HG02678 (cell line): ENCODE results near the gene C2orf68.
A peak's percentile ranks its signal among the peaks of the same experiment; 100 is the strongest.
"Not testable (repeated sequence)": the region's sequence is repeated elsewhere in the genome, so short reads cannot be mapped to it uniquely, and the experiment has no call there.

Experiments used
- ATAC-seq: cut with Tn5 transposase; IDR thresholded peaks from one replicate; pipeline ENCODE4 v1.9.1; 2021; ENCODE audit warnings: mild to moderate bottlenecking, moderate library complexity; ENCODE audit not compliant: unreplicated experiment

The C2orf68 gene

DNA sequence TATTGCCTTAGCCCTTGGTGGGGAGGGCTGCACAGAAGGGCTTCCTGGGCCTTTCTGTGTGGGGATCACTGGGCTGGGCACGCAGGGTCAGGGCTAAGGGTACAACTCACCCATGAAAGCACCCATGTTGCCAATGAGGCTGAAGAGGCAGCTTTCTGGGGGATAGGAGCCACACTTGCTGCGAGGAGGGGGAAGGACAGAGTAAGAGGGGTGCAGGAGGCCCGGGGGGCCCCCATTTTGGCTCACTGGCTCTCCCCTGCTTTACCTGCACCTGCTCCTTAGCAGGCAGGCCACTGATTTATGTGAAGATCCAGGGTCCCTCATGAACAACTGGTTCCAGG is 11.7 kb downstream of the C2orf68 start:
- no peak for ATAC-seq

DNA sequence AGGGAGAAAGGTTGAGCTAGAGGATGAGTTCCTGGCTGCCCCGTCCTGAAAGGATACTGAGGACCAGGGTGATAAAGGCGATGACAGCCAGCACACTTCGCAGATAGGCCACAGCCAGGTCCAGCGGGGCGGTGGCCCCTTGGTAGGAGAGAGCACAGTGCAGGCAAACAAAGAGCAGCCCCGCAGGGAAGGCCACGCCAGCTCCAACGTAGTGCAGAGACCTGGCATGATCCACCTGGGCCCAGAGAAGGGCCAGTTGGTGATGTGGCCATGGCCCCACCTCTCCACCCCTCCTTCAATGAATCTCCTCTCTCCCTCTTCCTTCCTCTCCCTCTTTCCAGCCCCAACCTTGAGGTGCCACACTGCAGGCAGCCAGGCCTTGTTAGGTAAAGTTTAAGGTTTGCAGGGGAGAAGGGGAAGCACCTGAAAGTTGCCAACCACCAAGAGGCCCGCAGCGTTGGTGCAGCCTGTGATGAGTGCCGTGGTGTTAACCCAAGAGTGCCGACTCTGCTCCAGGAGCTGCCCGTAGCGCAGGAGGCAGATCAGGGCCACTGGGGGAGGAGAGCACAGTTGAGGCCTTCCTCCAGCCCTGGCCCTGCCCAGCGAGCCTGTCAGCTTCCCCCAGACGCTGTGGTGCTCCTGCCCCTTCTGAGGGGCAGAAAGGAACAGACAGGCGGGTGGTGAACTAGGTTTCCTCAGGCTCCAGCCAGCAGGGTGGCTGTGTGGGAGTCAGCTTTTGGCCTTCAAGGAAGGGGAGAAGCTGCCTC is 12.2 kb downstream of the C2orf68 start:
- ATAC-seq: no peak

- ATAC-seq: no peak
Measured at GRCh38 chr2:85598594-85599340, 13.1 kb downstream of the C2orf68 start.

GRCh38 chr2:85597241-85597640 is 14.6 kb downstream of the C2orf68 start:
- ATAC-seq: no peak

DNA sequence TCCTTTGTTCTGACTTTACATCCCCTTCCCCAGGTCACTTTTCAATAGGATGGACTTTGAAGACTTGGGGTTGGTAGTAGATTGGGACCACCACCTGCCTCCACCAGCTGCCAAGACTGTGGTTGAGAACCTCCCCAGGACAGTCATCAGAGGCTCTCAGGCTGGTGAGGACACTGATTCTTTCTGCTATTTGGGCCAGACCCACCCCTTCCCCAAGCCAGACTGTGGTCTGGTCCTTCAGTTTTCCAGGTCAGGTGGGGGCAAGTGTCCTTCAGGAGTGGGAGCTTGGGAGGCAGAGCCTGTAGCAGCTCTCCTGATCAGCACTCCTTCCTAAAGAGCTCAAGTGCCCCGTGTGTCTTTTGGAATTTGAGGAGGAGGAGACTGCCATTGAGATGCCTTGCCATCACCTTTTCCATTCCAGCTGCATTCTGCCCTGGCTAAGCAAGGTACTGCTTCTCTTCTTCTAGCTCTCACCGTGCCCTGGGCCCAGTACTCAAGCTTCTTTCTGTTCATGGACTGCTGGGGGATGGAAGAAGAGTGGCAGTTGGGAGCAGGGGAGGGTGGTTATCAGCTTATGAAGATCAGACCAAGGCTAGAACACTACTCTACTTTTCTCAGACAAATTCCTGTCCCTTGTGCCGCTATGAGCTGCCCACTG is 15.3 kb downstream of the C2orf68 start:
- no peak for ATAC-seq

DNA sequence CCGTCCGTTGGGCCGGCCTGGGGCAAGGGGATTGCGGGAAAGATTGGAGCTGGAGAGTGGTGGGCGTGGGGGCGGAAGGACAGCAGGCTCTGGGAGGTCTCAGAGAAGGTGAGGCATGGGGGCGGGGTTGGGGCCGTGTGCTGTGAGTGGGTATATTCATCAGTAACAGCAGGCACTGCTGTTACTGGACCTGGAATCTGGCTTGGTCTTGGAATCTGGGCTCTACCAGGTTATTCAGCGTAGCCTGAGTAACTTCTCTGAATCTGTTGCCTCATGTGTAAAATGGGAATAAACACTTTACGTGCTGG is 15.9 kb downstream of the C2orf68 start:
- ATAC-seq: no peak

DNA sequence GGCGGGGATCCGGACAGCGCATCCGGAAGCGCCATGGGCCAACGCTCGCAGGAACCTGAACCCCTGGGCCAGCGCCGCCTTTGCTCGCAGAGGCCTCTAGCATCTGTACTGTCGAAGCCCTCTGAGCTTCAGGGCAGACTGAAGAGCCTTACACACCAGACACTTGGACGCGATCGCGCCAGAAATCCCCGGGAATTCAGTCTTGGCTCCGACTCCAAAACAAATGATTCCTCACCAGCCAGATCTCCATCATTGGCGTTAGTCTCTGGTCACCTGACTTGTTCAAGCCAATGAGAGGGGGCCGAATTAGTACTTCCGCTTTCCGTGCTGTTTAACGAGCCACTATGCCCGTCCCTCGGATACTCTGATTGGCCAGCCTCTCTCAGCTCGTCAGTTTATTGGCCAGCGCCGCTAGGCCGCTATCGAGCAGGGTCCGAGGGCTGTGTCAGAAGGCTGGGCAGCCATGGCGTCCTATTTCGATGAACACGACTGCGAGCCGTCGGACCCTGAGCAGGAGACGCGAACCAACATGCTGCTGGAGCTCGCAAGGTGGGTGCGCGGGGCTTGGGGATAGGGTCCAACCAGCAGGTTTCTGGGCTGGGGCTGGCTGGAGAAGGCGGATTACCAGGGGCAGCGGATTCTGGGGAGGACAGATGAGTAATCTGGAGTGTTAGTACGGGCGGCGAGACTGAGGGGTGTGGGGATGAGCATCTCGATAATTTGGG is 16.4 kb downstream of the C2orf68 start, which contains the start of gene RNF181:
Gene RNF181 (plus strand): TSS at position 445 of the 725 bp plus-strand sequence. CDS start 19 bp downstream, at position 464.
- peak; percentile 99 for ATAC-seq

DNA sequence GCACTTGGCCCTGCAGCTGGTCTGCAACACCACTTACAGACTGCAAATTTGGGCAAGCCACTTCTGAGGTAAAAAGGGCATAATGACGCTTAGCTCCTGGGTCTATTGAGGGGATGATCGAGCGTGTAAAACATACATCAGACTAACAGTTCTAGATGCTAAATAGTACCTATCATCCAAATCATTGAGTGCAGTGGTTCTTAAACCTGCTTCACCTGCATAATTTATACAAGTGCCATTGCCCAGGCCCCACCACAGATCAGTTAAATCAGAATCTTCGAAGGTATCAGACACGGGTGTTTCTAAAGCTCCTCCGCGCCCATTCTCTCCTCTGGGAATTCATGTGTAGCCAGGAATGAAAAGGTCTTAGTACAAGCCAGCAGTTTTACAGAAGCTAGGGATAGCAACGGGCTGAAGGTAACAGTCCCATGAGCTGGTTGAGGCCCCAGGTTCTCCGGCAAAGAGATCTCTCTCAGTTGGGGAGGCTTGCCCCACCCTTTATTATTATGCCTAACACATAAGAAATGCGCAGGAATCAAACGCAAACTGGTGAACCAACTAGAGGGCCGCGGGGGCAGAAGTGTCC is 17.1 kb downstream of the C2orf68 start:
- ATAC-seq: no peak

DNA sequence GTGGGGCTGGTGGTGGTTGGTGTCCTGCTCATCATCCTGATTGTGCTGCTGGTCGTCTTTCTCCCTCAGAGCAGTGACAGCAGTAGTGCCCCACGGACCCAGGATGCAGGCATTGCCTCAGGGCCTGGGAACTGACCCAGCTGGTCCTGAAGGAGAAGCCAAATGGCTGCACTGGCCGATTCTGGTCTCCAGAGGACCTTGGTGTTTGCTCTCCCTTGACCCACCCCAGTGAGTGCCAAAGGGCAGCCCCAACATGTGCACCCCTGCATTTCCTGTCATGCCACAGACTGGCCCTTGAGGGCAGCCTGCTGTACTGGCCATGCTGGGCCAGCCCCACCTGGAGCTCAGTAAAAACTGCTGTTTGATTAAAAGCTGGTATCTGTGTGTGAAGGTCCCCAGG is 18.8 kb downstream of the C2orf68 start:
- no peak for ATAC-seq

DNA sequence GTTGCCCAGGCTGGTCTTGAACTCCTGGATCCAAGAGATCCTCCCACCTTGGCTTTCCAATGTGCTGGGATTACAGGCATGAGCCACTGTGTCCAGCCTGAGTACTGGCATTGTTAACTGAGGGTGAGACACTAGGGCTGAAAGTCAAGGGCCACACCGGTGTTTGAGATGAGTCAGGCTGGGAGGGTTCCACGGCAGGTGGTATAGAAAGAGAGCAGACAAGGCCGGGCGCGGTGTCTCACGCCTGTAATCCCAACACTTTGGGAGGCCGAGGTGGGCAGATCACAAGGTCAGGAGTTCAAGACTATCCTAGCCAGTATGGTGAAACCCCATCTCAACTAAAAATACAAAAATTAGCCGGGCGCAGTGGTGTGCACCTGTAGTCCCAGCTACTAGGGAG is 19.6 kb downstream of the C2orf68 start:
- not testable (repeated sequence) for ATAC-seq

DNA sequence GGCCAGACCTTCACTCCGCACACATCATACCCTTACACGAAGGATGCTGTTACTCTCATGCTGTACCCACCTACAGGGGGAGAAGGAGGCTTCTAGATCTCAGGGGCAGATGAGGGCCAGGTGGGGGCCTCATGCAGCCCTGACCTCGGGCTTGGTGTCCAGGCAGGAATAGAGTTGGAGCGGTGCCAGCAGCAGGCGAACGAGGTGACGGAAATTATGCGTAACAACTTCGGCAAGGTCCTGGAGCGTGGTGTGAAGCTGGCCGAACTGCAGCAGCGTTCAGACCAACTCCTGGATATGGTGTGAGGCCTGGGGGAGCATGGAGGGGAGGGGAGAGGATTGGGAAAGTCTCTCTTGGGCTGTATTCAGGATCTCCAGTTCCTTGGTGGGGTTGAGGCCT is 20.3 kb downstream of the C2orf68 start:
- no peak for ATAC-seq

DNA sequence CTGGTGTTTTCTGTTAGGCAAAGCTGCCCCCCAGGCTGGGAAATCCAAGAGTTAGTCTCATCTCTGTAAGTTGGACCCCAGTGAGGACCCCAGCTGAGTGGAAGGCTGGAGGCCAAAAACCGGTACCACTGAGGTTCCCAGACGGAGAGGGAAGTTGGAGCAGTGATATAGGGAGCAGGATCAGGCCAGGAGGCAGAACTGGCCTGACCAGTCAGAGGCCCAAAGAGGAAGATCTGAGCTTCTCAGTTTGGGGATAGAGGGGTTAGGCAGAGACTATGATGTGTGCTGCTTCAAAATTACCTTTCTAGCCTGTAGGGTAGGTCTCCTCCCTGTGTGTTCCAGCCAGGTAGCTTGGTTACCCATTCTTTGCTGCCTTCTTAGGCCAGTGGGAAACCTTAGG is 20.9 kb downstream of the C2orf68 start:
- ATAC-seq: no peak

- no peak for ATAC-seq
Measured at GRCh38 chr2:85589982-85590791, 21.7 kb downstream of the C2orf68 start.

DNA sequence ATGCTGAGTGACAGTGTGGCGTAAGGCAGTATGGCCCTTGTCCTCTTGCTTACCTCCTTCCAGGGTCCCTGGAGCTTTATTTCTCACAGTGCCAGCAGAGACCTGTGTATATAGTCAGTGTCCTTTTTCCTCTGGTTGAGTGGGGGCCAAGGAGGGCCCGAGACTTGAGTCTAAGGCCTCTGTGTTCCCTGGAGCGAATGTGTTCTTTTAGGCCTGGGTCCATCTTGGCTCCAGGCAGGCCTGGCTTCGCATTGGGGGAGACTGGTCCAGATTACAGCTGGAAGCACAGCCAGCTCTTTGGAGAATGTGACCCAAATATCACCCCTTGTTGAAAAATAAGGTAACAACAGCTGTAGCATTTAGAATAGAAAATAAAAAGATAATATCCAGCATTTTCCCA is 22.7 kb downstream of the C2orf68 start:
- no peak for ATAC-seq

DNA sequence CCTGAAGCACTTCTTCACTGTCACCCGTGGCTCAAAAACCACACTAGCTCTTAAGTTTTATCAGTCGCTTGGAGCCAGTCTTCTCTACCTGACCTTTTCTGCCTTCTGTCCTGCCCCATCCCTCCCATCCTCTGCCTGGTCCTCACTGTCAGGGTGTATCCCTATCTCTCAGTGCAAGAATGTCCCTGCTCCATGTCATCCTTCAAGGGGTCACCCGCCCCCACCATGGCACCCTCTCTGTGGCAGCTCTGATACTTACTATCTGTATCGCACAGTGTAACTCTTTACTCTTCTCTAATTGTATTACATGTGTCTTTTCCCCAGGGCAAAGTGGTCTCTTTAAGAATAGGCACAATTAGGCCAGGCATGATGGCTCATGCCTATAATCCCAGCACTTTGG is 23.2 kb downstream of the C2orf68 start:
- no peak for ATAC-seq

DNA sequence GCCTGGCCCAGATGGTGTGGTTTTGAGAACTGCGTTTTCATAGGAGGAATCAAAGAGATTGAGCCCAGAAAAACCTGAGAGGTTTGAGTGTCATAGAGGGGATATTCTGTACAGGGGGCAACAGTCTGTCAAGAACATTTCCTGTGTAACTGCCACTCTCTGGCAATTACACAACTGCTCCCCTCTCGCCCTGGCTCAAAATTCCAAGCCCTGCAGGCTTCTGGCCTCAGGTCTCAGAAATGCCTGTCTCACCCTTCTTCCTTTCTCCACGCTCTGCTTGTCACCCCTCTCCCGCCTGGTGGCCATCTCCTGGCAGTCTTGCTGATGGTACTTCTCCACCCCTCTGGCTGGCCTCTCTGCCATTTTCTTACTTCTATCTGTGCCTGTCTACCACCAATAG is 23.6 kb downstream of the C2orf68 start:
- ATAC-seq: no peak

DNA sequence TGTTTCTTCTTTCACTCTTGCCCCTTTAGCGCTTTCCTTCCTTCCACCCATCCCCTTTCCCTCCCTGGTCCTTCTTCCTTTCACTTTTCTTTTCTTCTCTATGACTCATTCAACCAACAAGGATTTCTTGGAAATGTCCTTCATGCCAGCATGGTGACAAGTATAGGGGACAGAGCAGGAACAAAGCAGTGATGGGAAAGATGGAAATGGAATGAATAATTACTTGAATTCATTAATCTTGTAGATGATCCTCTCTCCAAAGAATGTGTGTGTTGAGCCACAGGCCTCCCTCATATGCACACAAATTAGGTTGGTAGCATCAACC is 26.1 kb downstream of the C2orf68 start:
- no peak for ATAC-seq

- ATAC-seq: peak; percentile 51
Measured at GRCh38 chr2:85584857-85585780, 26.7 kb downstream of the C2orf68 start.

DNA sequence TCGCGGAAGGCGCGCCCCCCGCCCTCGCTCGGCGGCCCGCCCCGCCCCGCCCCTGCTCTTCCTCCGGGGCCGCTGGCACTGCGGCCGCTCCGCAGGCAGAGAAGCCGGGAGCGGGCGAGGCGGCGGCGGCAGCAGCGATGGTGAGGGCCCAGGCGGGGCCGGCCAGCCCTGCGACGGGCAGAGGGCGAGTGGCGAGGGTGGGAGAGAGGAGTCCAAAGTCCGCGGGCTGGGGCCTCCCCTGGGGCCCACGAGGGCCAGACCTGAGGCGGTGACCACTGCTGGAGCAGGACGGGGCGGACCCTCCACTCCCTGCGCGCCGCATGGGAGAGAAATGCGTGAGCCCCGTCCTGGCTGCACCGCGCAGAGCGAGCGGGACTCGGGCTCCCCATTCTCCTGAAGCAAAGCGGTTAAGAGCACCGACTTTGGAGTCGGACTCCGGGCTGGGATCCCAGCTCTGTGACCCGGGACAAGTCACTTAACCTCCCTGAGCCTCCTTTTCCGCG is 27.5 kb downstream of the C2orf68 start, which contains the start of gene VAMP5:
Gene VAMP5 (plus strand): TSS at position 78 of the 503 bp plus-strand sequence. CDS start 60 bp downstream, at position 138.
- peak; percentile 62 for ATAC-seq
